Omental fat pad (tissue), 4 donors: ENCODE data around the gene ARHGEF10L. TPM values are rescaled to one million over a fixed set of nuclear protein-coding genes. Genes with fewer than 3 reads are reported as not detected.

Experiments used
- ATAC-seq: fragments of 150-250 bp; one replicate; pipeline ENCODE4 v1.9.1; 2016; ENCODE audit warnings: mild to moderate bottlenecking, moderate library complexity; ENCODE audit not compliant: low FRiP score
- DNase-seq: peaks from one replicate; pipeline ENCODE4 v3.0.0-alpha.2; 2019; ENCODE audit warnings: low spot score
- total RNA-seq, 4 donors: library from RNA; depleted of rRNA; stranded (reverse); fragments of >200 nt; gene quantifications; one replicate each; pipeline ENCODE4 v1.1.0, GENCODE V29; 2016
- TF ChIP-seq, protein P1 (sequence below), 3 donors: fragments of 450-650 bp; IDR thresholded peaks; one replicate each; pipeline ENCODE4 v1.5.1; 2016 to 2017; ENCODE audit warnings: antibody characterized with exemption in 3 of 3, mild to moderate bottlenecking in 3 of 3, moderate library complexity in 2 of 3

ARHGEF10L gene
- total RNA-seq, 4 donors from 2014 or later = 17.3 to 59.0 (median 39.9) TPM

DNA sequence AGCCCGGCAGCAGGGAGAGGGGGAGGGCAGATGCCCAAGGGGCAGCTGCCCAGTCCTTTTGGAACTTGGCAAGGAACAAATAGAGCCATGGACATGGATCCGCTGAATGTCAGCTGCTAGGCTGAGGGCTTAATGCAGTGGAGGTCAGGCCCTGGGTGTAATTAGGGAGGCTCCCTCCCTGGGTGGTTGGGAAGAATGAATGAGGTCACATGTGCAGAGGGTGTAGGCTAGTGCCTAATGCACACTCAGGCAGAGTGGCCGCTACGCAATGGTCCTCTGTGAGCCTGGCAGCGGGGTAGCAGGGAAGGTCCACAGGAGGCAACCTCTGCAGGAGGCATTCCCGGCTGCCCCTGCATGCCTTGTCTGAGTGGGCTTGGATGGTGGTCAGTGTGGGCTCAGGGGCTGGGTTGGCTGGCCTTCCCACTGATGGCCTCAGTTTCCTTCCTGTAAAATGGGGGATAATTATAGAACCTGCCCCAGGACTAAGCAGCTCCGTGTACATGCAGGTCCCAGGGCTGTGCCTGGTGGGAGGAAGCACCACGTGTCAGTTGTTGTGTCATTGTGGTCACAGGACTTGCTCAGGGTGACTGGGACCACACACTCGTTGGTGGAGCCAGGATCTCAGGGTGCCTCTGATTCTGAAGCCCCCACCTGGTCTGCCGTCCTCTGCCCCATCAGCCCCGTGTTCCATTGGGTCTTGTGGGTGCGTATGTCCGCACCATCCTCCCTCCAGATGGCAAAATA, 134.0 kb downstream of the ARHGEF10L start:
- TF ChIP-seq, protein P1, sequence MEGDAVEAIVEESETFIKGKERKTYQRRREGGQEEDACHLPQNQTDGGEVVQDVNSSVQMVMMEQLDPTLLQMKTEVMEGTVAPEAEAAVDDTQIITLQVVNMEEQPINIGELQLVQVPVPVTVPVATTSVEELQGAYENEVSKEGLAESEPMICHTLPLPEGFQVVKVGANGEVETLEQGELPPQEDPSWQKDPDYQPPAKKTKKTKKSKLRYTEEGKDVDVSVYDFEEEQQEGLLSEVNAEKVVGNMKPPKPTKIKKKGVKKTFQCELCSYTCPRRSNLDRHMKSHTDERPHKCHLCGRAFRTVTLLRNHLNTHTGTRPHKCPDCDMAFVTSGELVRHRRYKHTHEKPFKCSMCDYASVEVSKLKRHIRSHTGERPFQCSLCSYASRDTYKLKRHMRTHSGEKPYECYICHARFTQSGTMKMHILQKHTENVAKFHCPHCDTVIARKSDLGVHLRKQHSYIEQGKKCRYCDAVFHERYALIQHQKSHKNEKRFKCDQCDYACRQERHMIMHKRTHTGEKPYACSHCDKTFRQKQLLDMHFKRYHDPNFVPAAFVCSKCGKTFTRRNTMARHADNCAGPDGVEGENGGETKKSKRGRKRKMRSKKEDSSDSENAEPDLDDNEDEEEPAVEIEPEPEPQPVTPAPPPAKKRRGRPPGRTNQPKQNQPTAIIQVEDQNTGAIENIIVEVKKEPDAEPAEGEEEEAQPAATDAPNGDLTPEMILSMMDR (IDR thresholded peaks at IDR 0.05) = no peak
- DNase-seq (no peak), ATAC-seq (no peak)

- TF ChIP-seq, protein P1 (IDR thresholded peaks at IDR 0.05) = no peak
- ATAC-seq (no peak), DNase-seq (no peak)
Measured at GRCh38 chr1:17674726-17675500, 135.4 kb downstream of the ARHGEF10L start.

- no peak for ATAC-seq
- no peak for DNase-seq
- TF ChIP-seq, protein P1 (IDR thresholded peaks at IDR 0.05) = no peak
Measured at GRCh38 chr1:17675744-17676143, 136.2 kb downstream of the ARHGEF10L start.

DNA sequence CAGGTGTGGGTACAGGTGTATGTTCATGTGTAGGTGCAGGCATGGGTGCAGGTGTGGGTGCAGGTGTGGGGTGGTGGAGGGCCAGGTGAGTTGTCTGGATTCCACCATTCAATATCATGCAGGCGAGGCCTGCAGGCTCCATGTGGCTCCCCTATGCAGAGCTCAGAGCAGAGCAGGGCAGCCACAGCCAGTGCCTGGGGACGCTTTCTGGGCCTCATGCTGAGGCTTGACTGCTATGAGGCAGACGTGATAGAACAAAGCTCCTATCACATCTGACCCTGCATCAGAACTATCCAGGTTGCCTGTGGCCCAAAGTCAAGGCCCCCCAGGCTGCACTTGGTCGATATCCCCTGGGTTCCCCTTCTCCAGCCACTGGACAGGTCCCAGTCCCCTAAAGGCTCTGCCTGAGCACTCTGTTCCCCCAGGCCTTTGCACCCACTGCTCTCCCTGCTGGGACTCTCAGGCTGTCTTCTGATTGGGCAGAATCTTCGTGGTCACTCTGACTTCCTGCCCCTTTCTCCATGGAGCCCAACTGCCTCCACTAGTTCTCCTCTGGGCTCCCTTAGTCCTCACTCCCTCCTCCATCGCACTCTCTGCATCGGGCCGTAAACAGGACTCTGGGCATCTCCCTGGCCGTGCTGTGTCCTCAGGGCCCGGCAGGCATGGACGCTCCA, 137.0 kb downstream of the ARHGEF10L start:
- TF ChIP-seq, protein P1 (IDR thresholded peaks at IDR 0.05) = no peak
- ATAC-seq (no peak), DNase-seq (no peak)

- ATAC-seq = no peak
- no peak for DNase-seq
- TF ChIP-seq, protein P1 (IDR thresholded peaks at IDR 0.05) = no peak
Measured at GRCh38 chr1:17678011-17678410, 138.5 kb downstream of the ARHGEF10L start.

DNA sequence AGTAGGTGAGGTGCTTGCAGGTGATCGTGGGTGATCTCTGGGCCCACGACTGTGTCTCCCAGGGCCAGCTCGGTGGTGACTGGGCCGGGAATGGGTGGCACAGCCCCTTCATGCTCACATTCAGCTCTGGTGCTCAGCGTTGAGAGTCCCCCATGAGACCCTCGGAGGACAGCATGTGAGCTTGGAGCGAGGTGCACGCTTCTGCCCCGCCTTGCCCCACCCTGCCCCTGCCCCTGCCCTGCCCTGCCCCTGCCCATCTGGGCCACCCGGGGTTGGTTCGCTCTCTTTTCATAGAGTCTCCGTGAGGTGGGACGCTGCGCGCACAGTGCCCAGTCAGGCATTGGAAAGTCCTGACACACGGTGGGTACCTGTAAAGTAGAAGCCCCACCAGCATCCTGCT, 140.4 kb downstream of the ARHGEF10L start:
- TF ChIP-seq, protein P1 (IDR thresholded peaks at IDR 0.05) = no peak
- no peak for ATAC-seq
- no peak for DNase-seq
